ENCODE results near the gene MEN1. TPM values are rescaled to one million over a fixed set of nuclear protein-coding genes. Genes with fewer than 3 reads are reported as not detected.
"Not testable (repeated sequence)": the region's sequence is repeated elsewhere in the genome, so short reads cannot be mapped to it uniquely, and the experiment has no call there.

Gene MEN1
- total RNA-seq, 1 donor from 2014 or later: 8.6 TPM

- intact Hi-C loops (cut with DNase I): loop anchor here (10.0 kb wide), 2 partner anchors 166 to 266 kb away; partner anchors contain the start of genes ARL2, TM7SF2 and ZNHIT2
- no peak for ATAC-seq (ENCODE audit: poor library complexity)
- no peak for DNase-seq
Measured at GRCh38 chr11:64848214-64848825, 38.0 kb upstream of the MEN1 start.

DNA sequence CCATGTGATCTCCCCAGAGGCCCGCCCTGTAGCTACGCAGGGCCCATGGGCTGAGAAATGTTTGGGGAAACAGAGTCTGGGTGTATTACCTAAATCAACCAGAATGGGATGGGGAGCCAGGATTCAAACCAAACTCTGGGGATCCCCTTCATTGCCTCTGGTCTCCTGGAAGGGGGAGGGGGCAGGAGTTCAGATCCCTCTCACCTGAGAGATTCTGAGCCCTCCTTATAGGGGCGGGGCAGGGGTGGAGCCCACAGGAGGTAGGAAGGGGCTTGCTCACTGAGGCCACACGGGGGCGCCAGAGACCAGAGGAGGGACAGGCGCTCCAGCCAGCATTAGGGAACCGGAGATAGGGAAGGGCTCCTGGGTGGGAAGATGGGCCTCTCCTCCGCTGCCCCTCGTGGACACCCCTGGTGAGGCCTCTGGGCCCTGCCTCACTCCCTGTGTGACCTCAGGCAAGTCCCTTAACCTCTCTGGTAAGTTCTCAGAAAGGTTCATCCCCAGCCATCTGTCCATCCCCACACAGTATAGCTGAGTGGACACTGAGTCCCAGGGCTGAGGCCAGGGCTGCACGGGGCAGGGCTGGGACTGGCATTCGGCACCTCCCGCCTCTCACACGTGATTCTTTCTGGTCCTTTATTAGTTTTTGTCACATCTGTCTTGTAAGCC is 36.8 kb upstream of the MEN1 start:
- DNase-seq: peak; percentile 94
- intact Hi-C loops (cut with DNase I): loop anchor here (1.0 to 10.0 kb wide), 3 partner anchors 47 to 268 kb away; partner anchors contain the start of genes ARL2, TM7SF2 and ZNHIT2
- ATAC-seq (ENCODE audit: poor library complexity): peak; percentile 92

DNA sequence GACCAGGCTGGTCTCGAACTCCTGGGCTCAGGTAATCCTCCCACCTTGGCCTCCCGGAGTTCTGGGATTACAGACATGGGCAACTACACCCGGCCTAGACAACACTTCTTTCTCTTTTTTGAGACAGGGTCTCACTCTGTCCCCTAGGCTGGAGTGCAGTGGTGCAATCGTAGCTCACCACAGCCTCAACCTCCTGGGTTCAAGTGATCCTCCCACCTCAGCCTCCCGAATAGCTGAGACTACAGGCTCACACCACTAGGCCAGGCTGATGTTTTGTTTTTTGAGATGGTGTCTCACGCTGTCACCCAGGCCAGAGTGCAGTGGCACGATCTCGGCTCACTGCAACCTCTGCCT is 35.4 kb upstream of the MEN1 start:
- DNase-seq; ATAC-seq (ENCODE audit: poor library complexity): not testable (repeated sequence)
- intact Hi-C loops (cut with DNase I): loop anchor here (10.0 kb wide), 2 partner anchors 169 to 269 kb away; partner anchors contain the start of genes ARL2, TM7SF2 and ZNHIT2

- DNase-seq (no peak), ATAC-seq (ENCODE audit: poor library complexity) (no peak)
- intact Hi-C loops (cut with DNase I): loop anchor here (10.0 kb wide), 2 partner anchors 170 to 270 kb away; partner anchors contain the start of genes ARL2, TM7SF2 and ZNHIT2
Measured at GRCh38 chr11:64845129-64845775, 34.9 kb upstream of the MEN1 start.

- ATAC-seq (ENCODE audit: poor library complexity) (peak; percentile 66), DNase-seq (peak; percentile 80)
- intact Hi-C loops (cut with DNase I): loop anchor here (10.0 kb wide), 2 partner anchors 170 to 270 kb away; partner anchors contain the start of genes ARL2, TM7SF2 and ZNHIT2
Measured at GRCh38 chr11:64844330-64845128, 34.2 kb upstream of the MEN1 start, which contains the start of gene CDC42BPG. Gene CDC42BPG, minus strand, starts transcription at chr11:64844653. Its CDS starts 84 bp downstream, at chr11:64844569.

GRCh38 chr11:64843686-64844329 is 33.5 kb upstream of the MEN1 start:
- DNase-seq (no peak), ATAC-seq (ENCODE audit: poor library complexity) (no peak)
- intact Hi-C loops (cut with DNase I): loop anchor here (10.0 kb wide), 2 partner anchors 171 to 271 kb away; partner anchors contain the start of genes ARL2, TM7SF2 and ZNHIT2

DNA sequence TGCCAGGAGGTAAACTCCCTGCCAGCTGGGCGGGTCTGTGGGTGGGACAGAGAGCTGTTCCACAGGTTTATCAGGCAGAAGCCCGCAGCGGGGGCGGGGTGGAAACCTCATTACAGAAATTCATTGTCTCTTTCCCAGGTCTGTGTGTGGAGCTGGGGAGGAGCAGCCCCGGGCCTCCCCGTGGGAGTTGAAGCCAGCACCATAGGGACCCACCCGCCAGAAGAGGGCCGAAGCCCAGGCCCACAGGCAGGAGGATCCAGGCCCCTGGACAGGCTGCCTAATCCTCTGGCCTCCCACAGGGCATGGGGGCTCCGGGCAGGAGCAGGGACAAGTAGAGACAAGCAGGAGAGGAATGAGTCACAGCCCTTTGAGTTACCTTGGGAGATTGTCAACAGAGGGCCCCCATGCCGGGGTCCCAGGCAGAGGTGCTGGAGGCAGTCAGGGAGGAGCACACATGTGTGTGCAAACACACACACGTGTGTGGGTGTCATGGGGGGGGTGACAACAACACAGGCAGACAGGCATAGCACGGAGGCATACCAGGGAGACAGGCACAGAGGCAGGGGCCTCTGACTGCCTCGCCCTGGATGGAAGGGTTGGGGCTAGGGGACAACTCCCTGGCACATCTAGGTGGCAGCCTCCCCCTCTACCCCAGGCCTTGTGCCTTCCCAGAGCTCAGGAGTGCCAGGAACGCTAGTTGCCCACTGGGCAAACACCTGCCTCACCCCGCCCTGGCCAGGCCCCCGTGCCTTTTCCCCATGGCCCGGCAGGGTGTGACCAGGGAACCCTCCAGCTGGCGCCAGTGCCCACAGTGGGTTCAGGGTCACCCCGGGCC is 32.7 kb upstream of the MEN1 start:
- intact Hi-C loops (cut with DNase I): loop anchor here (10.0 kb wide), 2 partner anchors 172 to 272 kb away; partner anchors contain the start of genes ARL2, TM7SF2 and ZNHIT2
- ATAC-seq (ENCODE audit: poor library complexity): no peak
- no peak for DNase-seq

DNA sequence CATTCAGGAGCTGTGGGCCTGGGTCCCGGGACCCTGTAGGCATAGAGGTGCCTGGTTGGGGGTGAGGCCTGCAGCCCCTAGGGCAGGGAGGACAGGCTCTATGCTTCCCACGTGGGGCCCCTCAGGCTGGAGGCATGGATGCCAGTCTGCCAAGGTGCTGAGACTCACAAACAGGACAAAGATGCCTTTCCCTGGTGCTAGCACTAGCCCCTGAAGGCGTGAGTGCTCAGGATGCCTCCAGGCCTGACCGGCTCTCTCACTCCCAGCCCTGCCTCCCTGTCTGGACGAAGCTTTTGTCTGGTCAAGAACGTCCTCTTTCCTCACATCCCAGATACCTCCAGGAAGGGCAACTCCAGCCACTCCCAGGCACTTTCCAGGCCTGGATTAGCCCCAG is 32.0 kb upstream of the MEN1 start:
- intact Hi-C loops (cut with DNase I): loop anchor here (10.0 kb wide), 2 partner anchors 172 to 272 kb away; partner anchors contain the start of genes ARL2, TM7SF2 and ZNHIT2
- ATAC-seq (ENCODE audit: poor library complexity) (no peak), DNase-seq (no peak)

- intact Hi-C loops (cut with DNase I): loop anchor here (10.0 kb wide), 2 partner anchors 173 to 273 kb away; partner anchors contain the start of genes ARL2, TM7SF2 and ZNHIT2
- no peak for DNase-seq
- ATAC-seq (ENCODE audit: poor library complexity): no peak
Measured at GRCh38 chr11:64841592-64842365, 31.4 kb upstream of the MEN1 start.

DNA sequence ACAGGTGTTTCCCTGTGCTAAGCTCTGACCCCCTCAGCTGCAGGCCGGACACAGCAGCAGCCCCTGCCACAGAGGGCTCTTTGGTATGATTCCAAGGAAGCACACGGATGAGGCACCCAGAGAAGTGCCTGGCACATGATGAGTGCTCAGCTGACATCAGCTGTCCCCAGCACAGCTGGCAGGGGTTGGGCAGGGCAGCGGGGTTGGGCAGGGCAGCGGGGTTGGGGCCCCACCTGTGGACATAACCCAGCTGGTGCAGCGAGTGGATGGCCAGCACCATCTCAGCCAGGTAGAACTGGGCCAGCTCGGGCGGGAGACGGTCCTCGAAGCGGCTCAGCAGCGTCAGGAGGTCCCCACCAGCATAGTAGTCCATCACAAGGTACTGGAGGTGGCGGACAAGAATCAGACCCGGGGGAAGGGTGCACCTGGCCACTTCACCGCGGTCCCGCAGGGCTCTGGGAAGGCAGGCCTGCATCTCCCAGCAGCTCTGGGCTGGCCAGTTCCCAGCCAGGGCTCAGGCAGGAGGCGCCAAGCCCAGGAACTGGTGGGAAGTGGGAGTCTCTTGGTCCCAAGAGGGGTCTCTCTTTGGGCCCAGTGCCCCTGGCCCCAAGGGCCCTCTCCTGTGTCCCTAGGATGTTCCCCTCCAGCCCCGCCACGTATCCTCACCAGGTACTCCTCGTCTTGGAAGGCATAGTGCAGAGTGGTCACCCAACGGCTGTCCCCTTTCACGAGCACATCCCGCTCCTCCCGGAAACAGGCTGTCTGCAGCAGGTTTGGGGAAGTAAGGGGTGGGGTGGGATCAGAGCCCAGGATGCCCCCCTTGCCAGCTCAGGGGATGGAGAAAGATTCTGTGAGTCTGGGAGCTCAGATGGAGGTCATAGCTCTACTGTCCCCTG is 29.8 kb upstream of the MEN1 start:
- intact Hi-C loops (cut with DNase I): loop anchor here (10.0 kb wide), 2 partner anchors 175 to 275 kb away; partner anchors contain the start of genes ARL2, TM7SF2 and ZNHIT2
- no peak for ATAC-seq (ENCODE audit: poor library complexity)
- no peak for DNase-seq

DNA sequence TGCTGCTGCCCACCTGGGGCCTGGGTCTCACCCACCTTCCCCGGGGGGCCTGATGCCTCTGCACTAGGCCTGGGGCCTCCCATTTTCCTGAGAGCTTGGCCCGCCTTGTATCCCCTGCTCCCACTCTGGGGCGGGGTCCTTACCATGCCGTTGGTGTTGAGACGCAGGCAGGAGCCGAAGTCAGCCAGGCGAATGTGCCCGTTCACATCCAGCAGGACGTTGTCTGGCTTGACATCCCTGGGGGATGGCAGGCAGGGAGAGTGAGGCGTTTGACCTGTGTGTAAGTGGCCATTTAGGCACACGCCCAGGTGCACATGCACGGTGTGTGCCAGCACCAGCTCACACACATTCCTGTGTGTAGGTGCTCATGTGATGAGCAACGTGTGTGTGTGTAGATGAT is 29.0 kb upstream of the MEN1 start:
- intact Hi-C loops (cut with DNase I): no loop called here
- ATAC-seq (ENCODE audit: poor library complexity): no peak
- DNase-seq: no peak

GRCh38 chr11:64838600-64839334 is 28.4 kb upstream of the MEN1 start:
- intact Hi-C loops (cut with DNase I): no loop called here
- DNase-seq (no peak), ATAC-seq (ENCODE audit: poor library complexity) (no peak)

- ATAC-seq (ENCODE audit: poor library complexity) (no peak), DNase-seq (no peak)
- intact Hi-C loops (cut with DNase I): no loop called here
Measured at GRCh38 chr11:64837887-64838351, 27.6 kb upstream of the MEN1 start.

DNA sequence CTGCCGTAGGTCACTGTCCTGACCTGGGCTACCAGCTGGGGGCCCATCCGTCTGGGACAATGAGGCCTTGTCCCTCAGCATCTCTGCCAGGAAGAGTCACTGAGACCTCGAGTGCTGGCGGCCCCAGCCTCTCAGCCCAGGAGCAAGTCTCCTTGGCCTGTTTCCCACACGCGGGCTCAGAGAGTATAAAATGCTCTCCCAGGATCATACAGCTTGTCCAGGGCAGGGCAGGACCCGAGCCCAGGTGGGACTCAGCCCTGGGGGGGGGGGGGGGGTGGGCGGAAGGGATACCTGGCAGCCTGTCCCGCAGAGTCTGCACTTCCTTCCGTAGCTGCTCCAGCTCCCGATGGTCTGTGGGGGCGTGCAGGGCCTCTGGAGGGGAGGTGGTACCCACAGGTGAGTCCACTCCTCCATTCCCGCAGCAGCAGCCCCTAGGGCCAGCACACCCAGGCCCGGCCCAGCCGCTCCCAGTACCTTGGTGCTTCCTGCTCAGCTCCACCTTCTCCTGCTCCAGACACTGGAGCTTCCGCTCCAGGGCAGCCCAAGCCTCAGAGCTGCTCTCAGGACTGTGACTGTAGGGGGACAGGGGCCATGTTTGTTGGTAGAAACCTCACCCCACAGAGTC is 26.2 kb upstream of the MEN1 start:
- intact Hi-C loops (cut with DNase I): no loop called here

More for the DNA sequence above, 26.2 kb upstream of the MEN1 start:
- ATAC-seq (ENCODE audit: poor library complexity) (no peak), DNase-seq (no peak)

All from Right ventricle myocardium superior (tissue), 1 donor.